HCT116 (cell line): ENCODE measurements around the gene COL16A1. TPM values are rescaled to one million over a fixed set of nuclear protein-coding genes. Genes with fewer than 3 reads are reported as not detected.

ENCODE experiments used
- ATAC-seq: fragments of 200-7000 bp; cut with Tn5 transposase; 2 replicates; pipeline ENCODE4 v1.9.1; 2020; ENCODE audit warnings: mild to moderate bottlenecking, moderate library complexity
- BruUV-seq: library from RNA; stranded (reverse); fragments of 400-500 nt; replicated peaks from 2 replicates; lab custom pipeline; 2021; lab: Mats Ljungman, UMichigan
- CTCF ChIA-PET: fragments of 300-600 bp; sonication (Branson Sonifier 250); formaldehyde crosslinking; loops from one replicate; lab custom pipeline; 2021; ENCODE audit warnings: antibody characterized with exemption; lab: Charles Lee
- POLR2A ChIA-PET: fragments of 300-600, 350-600 bp; sonication (Branson Sonifier 250); formaldehyde crosslinking; loops from one replicate; lab custom pipeline; 2021; ENCODE audit warnings: antibody characterized with exemption; lab: Charles Lee
- RAD21 ChIA-PET, 2 experiments: fragments of 300-600 bp; sonication (Branson Sonifier 250); formaldehyde crosslinking; loops; one replicate each; lab custom pipeline; 2023; ENCODE audit warnings: low total read pairs in 2 of 2; ENCODE audit not compliant: uncharacterized antibody in 2 of 2, unreplicated experiment in 2 of 2, low non-redundant PET in 1 of 2; lab: Charles Lee
- DNase-seq: peaks from one replicate; pipeline ENCODE4 v3.0.0-alpha.2; 2010; ENCODE audit warnings: low read depth, low spot score
- H2AFZ ChIP-seq: fragments of 200-600 bp; shearing (Covaris generic), sonication (generic); 2 replicates; pipeline ENCODE4 v1.6.1; 2017; ENCODE audit warnings: low read depth, mixed run types, mixed read lengths, antibody characterized with exemption, low read length; ENCODE audit not compliant: poor library complexity, severe bottlenecking
- H3K27ac ChIP-seq: 2 replicates; pipeline ENCODE4 v1.5.1; 2012; ENCODE audit warnings: low read depth, low read length
- H3K27me3 ChIP-seq: fragments of 200-600 bp; sonication (generic); 2 replicates; pipeline ENCODE4 v1.6.1; 2016; ENCODE audit warnings: mixed run types, low read length, mixed read lengths; ENCODE audit not compliant: insufficient read depth
- H3K36me3 ChIP-seq, 2 experiments: fragments of 200-500 bp in 1 of 2; fragments of 200-600 bp in 1 of 2; sonication (Bioruptor generic) in 1 of 2; sonication (generic) in 1 of 2; 2 replicates each; pipeline versions ENCODE4 v1.5.1 to v1.6.1; 2014 to 2016; ENCODE audit warnings: low read length in 2 of 2, inconsistent platforms in 1 of 2, mixed read lengths in 1 of 2, mixed run types in 1 of 2; ENCODE audit not compliant: insufficient read depth in 2 of 2, control insufficient read depth in 1 of 2
- H3K4me1 ChIP-seq, 2 experiments: fragments of 200-600 bp in 1 of 2; sonication (generic) in 1 of 2; 2 replicates each; pipeline versions ENCODE4 v1.5.1 to v1.6.1; 2012 to 2017; ENCODE audit warnings: low read length in 2 of 2, inconsistent platforms in 1 of 2, mild to moderate bottlenecking in 1 of 2, mixed read lengths in 1 of 2, mixed run types in 1 of 2, moderate library complexity in 1 of 2; ENCODE audit not compliant: insufficient read depth in 2 of 2, control insufficient read depth in 1 of 2
- H3K4me2 ChIP-seq: fragments of 200-600 bp; sonication (generic); 2 replicates; pipeline ENCODE4 v1.6.1; 2017; ENCODE audit warnings: mixed run types, low read length, mixed read lengths
- H3K4me3 ChIP-seq, 2 experiments: fragments of 200-600 bp in 1 of 2; sonication (generic) in 1 of 2; replicated peaks in 1 of 2; 2 replicates each; pipeline ENCODE4 v1.5.1; 2011 to 2016; ENCODE audit warnings: low read length in 2 of 2, control low read depth in 1 of 2, low read depth in 1 of 2, mild to moderate bottlenecking in 1 of 2, mixed read lengths in 1 of 2, mixed run types in 1 of 2
- H3K79me2 ChIP-seq: fragments of 200-600 bp; sonication (generic); 2 replicates; pipeline ENCODE4 v1.6.1; 2017; ENCODE audit warnings: mild to moderate bottlenecking, mixed run types, low read length, moderate library complexity, mixed read lengths; ENCODE audit not compliant: insufficient read depth
- H3K9ac ChIP-seq: fragments of 200-600 bp; sonication (generic); 2 replicates; pipeline ENCODE4 v1.6.1; 2016; ENCODE audit warnings: low read length, mixed read lengths
- H3K9me2 ChIP-seq: fragments of 200-600 bp; sonication (generic), shearing (Covaris generic); 2 replicates; pipeline ENCODE4 v1.6.1; 2017; ENCODE audit warnings: mixed run types, mild to moderate bottlenecking, moderate library complexity; ENCODE audit not compliant: insufficient read depth
- H3K9me3 ChIP-seq, 2 experiments: fragments of 200-500 bp in 1 of 2; fragments of 200-600 bp in 1 of 2; sonication (Bioruptor generic) in 1 of 2; sonication (generic) in 1 of 2; 2 replicates each; pipeline ENCODE4 v1.6.1; 2014 to 2017; ENCODE audit warnings: low read length in 2 of 2, mixed read lengths in 2 of 2, inconsistent platforms in 1 of 2, low read depth in 1 of 2, mild to moderate bottlenecking in 1 of 2, mixed run types in 1 of 2, moderate library complexity in 1 of 2; ENCODE audit not compliant: control insufficient read depth in 1 of 2, insufficient read depth in 1 of 2
- H4K20me1 ChIP-seq: fragments of 200-600 bp; sonication (generic), shearing (Covaris generic); 2 replicates; pipeline ENCODE4 v1.6.1; 2017; ENCODE audit warnings: mixed run types, mild to moderate bottlenecking, moderate library complexity; ENCODE audit not compliant: insufficient read depth
- CEBPB ChIP-seq: IDR thresholded peaks from 2 replicates; pipeline ENCODE4 v1.6.1; 2012; ENCODE audit warnings: low read depth
- CTCF ChIP-seq, 3 experiments: fragments of 200-600 bp in 1 of 3; sonication (generic) in 1 of 3; IDR thresholded peaks in 2 of 3; conservative IDR thresholded peaks in 1 of 3; 2 replicates each; pipeline ENCODE4 v1.5.1; 2012 to 2017; ENCODE audit warnings: low read depth in 2 of 3, low read length in 2 of 3, antibody characterized with exemption in 1 of 3, borderline replicate concordance in 1 of 3, control low read depth in 1 of 3, mild to moderate bottlenecking in 1 of 3, mixed read lengths in 1 of 3, mixed run types in 1 of 3, moderate library complexity in 1 of 3; ENCODE audit not compliant: insufficient read depth in 1 of 3
- ELF1 ChIP-seq: IDR thresholded peaks from 2 replicates; pipeline ENCODE4 v1.6.1; 2012; ENCODE audit warnings: low read depth, borderline replicate concordance
- EZH2phosphoT487 ChIP-seq: fragments of 200-600 bp; IDR thresholded peaks from 2 replicates; pipeline ENCODE4 v1.6.1; 2018; ENCODE audit warnings: antibody characterized with exemption, borderline replicate concordance
- POLR2AphosphoS5 ChIP-seq: IDR thresholded peaks from 2 replicates; pipeline ENCODE4 v1.6.1; 2011; ENCODE audit warnings: mild to moderate bottlenecking, low read depth, low read length, moderate library complexity
- REST ChIP-seq: IDR thresholded peaks from 2 replicates; pipeline ENCODE4 v1.6.1; 2012; ENCODE audit warnings: low read depth
- ZFX ChIP-seq: fragments of 450-650 bp; IDR thresholded peaks from 2 replicates; pipeline ENCODE4 v1.6.1; 2017
- ZNF274 ChIP-seq: fragments of 200-500 bp; sonication (Bioruptor generic); IDR thresholded peaks from 2 replicates; pipeline ENCODE4 v1.6.1; 2014; ENCODE audit warnings: mild to moderate bottlenecking, low read depth, low read length, inconsistent platforms
- intact Hi-C: fragments of 100-400 bp; cut with micrococcal nuclease; formaldehyde crosslinking; loops from 2 replicates; pipeline ENCODE4 v1.10.0; 2022
- total RNA-seq: library from RNA; stranded (reverse); gene quantifications from one replicate; pipeline ENCODE4 v1.2.1, GENCODE V29; 2021; ENCODE audit not compliant: unreplicated experiment

The COL16A1 gene
- total RNA-seq, 1 experiment from 2014 or later: 2.2 TPM

- ChIA-PET RAD21 (no interaction called here), POLR2A (no interaction called here)
- ATAC-seq: no peak
These were observed 63.6 kb downstream of the COL16A1 start for GRCh38 chr1:31640179-31640578.

More at GRCh38 chr1:31640179-31640578, 63.6 kb downstream of the COL16A1 start:
- BruUV-seq: no TSS peak
- no peak for DNase-seq
- H3K36me3 ChIP-seq: no peaks in the 10 kb centered on the region
- CTCF ChIA-PET: interaction anchor here (1.3 kb wide), 2 partner anchors 105 to 149 kb away, joined by 3 to 4 read pairs; no protein-coding TSS in a partner anchor
- peaks cover 5 to 18% of the 10 kb centered on the region in 2 experiments; a peak in 3 of 4 replicates for H3K4me1 ChIP-seq
- no peak overlapping the region for H3K4me2 ChIP-seq
- H3K79me2 ChIP-seq: peaks cover 82% of the 10 kb centered on the region
- no peaks in the 10 kb centered on the region for H3K27me3 ChIP-seq
- no peaks in the 10 kb centered on the region for H3K9me2 ChIP-seq
- H3K27ac ChIP-seq: no peak overlapping the region
- H4K20me1 ChIP-seq: no peaks in the 10 kb centered on the region
- no peak overlapping the region for H2AFZ ChIP-seq
- H3K9me3 ChIP-seq: no peaks in the 10 kb centered on the region
- intact Hi-C loops: no loop called here
- H3K4me3 ChIP-seq: no peak overlapping the region
- H3K9ac ChIP-seq: no peak overlapping the region
- TF ChIP-seq REST (no peak), EZH2phosphoT487 (no peak), CEBPB (no peak), POLR2AphosphoS5 (no peak), CTCF (IDR thresholded peaks at IDR 0.05 in 2 of 3, conservative IDR thresholded peaks at IDR 0.05 in 1 of 3; ENCODE audit: borderline replicate concordance in 1 of 3, insufficient read depth in 1 of 3, low read depth in 2 of 3, low read length in 2 of 3) (no peak), ZFX (no peak), ZNF274 (no peak), ELF1 (no peak)
